Tibial nerve (tissue), 4 donors: ENCODE measurements around the gene SPRR4. TPM values are rescaled to one million over a fixed set of nuclear protein-coding genes. Genes with fewer than 3 reads are reported as not detected.

Source experiments
- DNase-seq, 2 donors: peaks; one replicate each; pipeline ENCODE4 v3.0.0-alpha.2; 2019; ENCODE audit warnings: low spot score in 2 of 2
- H3K27ac ChIP-seq, 4 donors: fragments of 200-600 bp; sonication (generic) in 3 of 4; one replicate each; pipeline ENCODE4 v1.5.1; 2017 to 2019; ENCODE audit warnings: mild to moderate bottlenecking in 1 of 4
- H3K27me3 ChIP-seq, 2 donors: fragments of 200-600 bp; sonication (generic) in 1 of 2; one replicate each; pipeline versions ENCODE4 v1.5.1 to v1.6.0; 2017 to 2019
- H3K36me3 ChIP-seq, 3 donors: fragments of 200-600 bp; sonication (generic); one replicate each; pipeline ENCODE4 v1.5.1; 2018 to 2019
- H3K4me1 ChIP-seq, 4 donors: fragments of 200-600 bp; sonication (generic) in 3 of 4; one replicate each; pipeline ENCODE4 v1.5.1; 2017 to 2019
- H3K4me3 ChIP-seq, 4 donors: fragments of 200-600 bp; sonication (generic) in 3 of 4; one replicate each; pipeline ENCODE4 v1.5.1; 2017 to 2019; ENCODE audit warnings: mild to moderate bottlenecking in 1 of 4, moderate library complexity in 1 of 4
- H3K9me3 ChIP-seq, 4 donors: fragments of 200-600 bp; sonication (generic) in 3 of 4; one replicate each; pipeline ENCODE4 v1.5.1; 2017 to 2019
- CTCF ChIP-seq, 5 experiments: fragments of 200-600 bp in 3 of 5; fragments of 450-650 bp in 2 of 5; sonication (generic) in 3 of 5; IDR thresholded peaks; one replicate each; pipeline ENCODE4 v1.5.1; 2016 to 2019; ENCODE audit warnings: antibody characterized with exemption in 5 of 5, mild to moderate bottlenecking in 3 of 5, moderate library complexity in 2 of 5
- EP300 ChIP-seq, 2 donors: sonication (generic); formaldehyde crosslinking; IDR thresholded peaks; one replicate each; pipeline ENCODE4 v1.6.1; 2017; ENCODE audit warnings: antibody characterized with exemption in 2 of 2, mild to moderate bottlenecking in 1 of 2
- POLR2A ChIP-seq, 2 donors: fragments of 450-650 bp; IDR thresholded peaks; one replicate each; pipeline ENCODE4 v1.6.1; 2017; ENCODE audit warnings: antibody characterized with exemption in 2 of 2, mild to moderate bottlenecking in 2 of 2, moderate library complexity in 2 of 2
- WGBS, 2 donors: methylation state at CpG; one replicate each; pipeline ENCODE4 v1.1.5; 2018; 5-methylcytosine and 5-hydroxymethylcytosine counted together
- total RNA-seq, 4 donors: library from RNA; depleted of rRNA; stranded (reverse); fragments of >200 nt; gene quantifications; one replicate each; pipeline ENCODE4 v1.1.0, GENCODE V29; 2016

The SPRR4 gene
- total RNA-seq, 4 donors from 2014 or later, result not detected

- no peak within 1 kb of the TSS for H3K4me3 ChIP-seq
- no peaks in the 10 kb centered on the region for H3K27me3 ChIP-seq
- no peaks in the 10 kb centered on the region for H3K9me3 ChIP-seq
- H3K4me1 ChIP-seq, result no peaks in the 10 kb centered on the region
- H3K27ac ChIP-seq, result no peak within 1 kb of the TSS
- TF ChIP-seq EP300 (IDR thresholded peaks at IDR 0.05) (no peak), POLR2A (IDR thresholded peaks at IDR 0.05) (no peak), CTCF (IDR thresholded peaks at IDR 0.05) (no peak)
- DNase-seq, result no peak
- H3K36me3 ChIP-seq, result no peaks in the 10 kb centered on the region
- WGBS, 2 donors, result 70 to 75% methylated on average over 4 of the region's 4 CpGs
Observed at GRCh38 chr1:152946651-152947256, 23.7 kb upstream of the SPRR4 start, which contains the start of gene SPRR5. Gene SPRR5, plus strand, starts transcription at chr1:152947206. Its CDS starts 1,349 bp downstream, at chr1:152948555.

- H3K27ac ChIP-seq, result no peak overlapping the region
- H3K9me3 ChIP-seq, result peaks cover 0 to 4% (median 0%) of the 10 kb centered on the region in 4 donors
- no peaks in the 10 kb centered on the region for H3K27me3 ChIP-seq
- no peak for DNase-seq
- no peaks in the 10 kb centered on the region for H3K36me3 ChIP-seq
- 76 to 87% methylated on average over 5 of the region's 5 CpGs for WGBS, 2 donors
- no peak overlapping the region for H3K4me3 ChIP-seq
- TF ChIP-seq EP300 (IDR thresholded peaks at IDR 0.05), result no peak
- no peak for TF ChIP-seq POLR2A (IDR thresholded peaks at IDR 0.05)
- no peak for TF ChIP-seq CTCF (IDR thresholded peaks at IDR 0.05)
- no peaks in the 10 kb centered on the region for H3K4me1 ChIP-seq
Observed at GRCh38 chr1:152951711-152952110, 18.7 kb upstream of the SPRR4 start.

- 68 to 79% methylated on average over 7 of the region's 7 CpGs for WGBS, 2 donors
- H3K27ac ChIP-seq, result no peak overlapping the region
- H3K4me1 ChIP-seq, result no peaks in the 10 kb centered on the region
- H3K36me3 ChIP-seq, result no peaks in the 10 kb centered on the region
- H3K4me3 ChIP-seq, result no peak overlapping the region
- peaks cover 0 to 4% (median 0%) of the 10 kb centered on the region in 4 donors for H3K9me3 ChIP-seq
- TF ChIP-seq POLR2A (IDR thresholded peaks at IDR 0.05) (no peak), EP300 (IDR thresholded peaks at IDR 0.05) (no peak), CTCF (IDR thresholded peaks at IDR 0.05) (no peak)
- no peaks in the 10 kb centered on the region for H3K27me3 ChIP-seq
- no peak for DNase-seq
Observed at GRCh38 chr1:152953761-152954160, 16.7 kb upstream of the SPRR4 start.

GRCh38 chr1:152954436-152954835, 16.0 kb upstream of the SPRR4 start:
- H3K9me3 ChIP-seq, result peaks cover 0 to 4% (median 0%) of the 10 kb centered on the region in 4 donors
- 74 to 82% methylated on average over 6 of the region's 6 CpGs for WGBS, 2 donors
- H3K27me3 ChIP-seq, result no peaks in the 10 kb centered on the region
- no peak overlapping the region for H3K27ac ChIP-seq
- no peak overlapping the region for H3K4me3 ChIP-seq
- H3K4me1 ChIP-seq, result no peaks in the 10 kb centered on the region
- H3K36me3 ChIP-seq, result no peaks in the 10 kb centered on the region
- no peak for DNase-seq
- TF ChIP-seq CTCF (IDR thresholded peaks at IDR 0.05) (no peak), EP300 (IDR thresholded peaks at IDR 0.05) (no peak), POLR2A (IDR thresholded peaks at IDR 0.05) (no peak)

- H3K27ac ChIP-seq, result no peak overlapping the region
- no peak for DNase-seq
- 87 to 90% methylated on average over 3 of the region's 3 CpGs for WGBS, 2 donors
- H3K9me3 ChIP-seq, result peaks cover 0 to 4% (median 0%) of the 10 kb centered on the region in 4 donors
- H3K4me3 ChIP-seq, result no peak overlapping the region
- H3K36me3 ChIP-seq, result no peaks in the 10 kb centered on the region
- TF ChIP-seq EP300 (IDR thresholded peaks at IDR 0.05) (no peak), CTCF (IDR thresholded peaks at IDR 0.05) (no peak), POLR2A (IDR thresholded peaks at IDR 0.05) (no peak)
- H3K4me1 ChIP-seq, result no peaks in the 10 kb centered on the region
- H3K27me3 ChIP-seq, result no peaks in the 10 kb centered on the region
Observed at GRCh38 chr1:152957561-152957960, 12.9 kb upstream of the SPRR4 start.
